ENCODE measurements around the gene MMP2.

Gene MMP2

GRCh38 chr16:55521792-55522191 is 42.8 kb downstream of the MMP2 start:
- no peak for DNase-seq

GRCh38 chr16:55526441-55526840 is 47.4 kb downstream of the MMP2 start:
- DNase-seq, result peak; percentile 43

- DNase-seq, result no peak
Observed at GRCh38 chr16:55527885-55528284, 48.9 kb downstream of the MMP2 start.

GRCh38 chr16:55529018-55529417 is 50.0 kb downstream of the MMP2 start:
- no peak for DNase-seq

GRCh38 chr16:55530316-55530856 is 51.4 kb downstream of the MMP2 start:
- no peak for DNase-seq

- no peak for DNase-seq
Observed at GRCh38 chr16:55532227-55532626, 53.2 kb downstream of the MMP2 start.

- no peak for DNase-seq
Observed at GRCh38 chr16:55534756-55535155, 55.8 kb downstream of the MMP2 start.

GRCh38 chr16:55539049-55539448 is 60.1 kb downstream of the MMP2 start:
- DNase-seq, result peak; percentile 65

- DNase-seq, result no peak
Observed at GRCh38 chr16:55539488-55539887, 60.5 kb downstream of the MMP2 start.

- DNase-seq, result no peak
Observed at GRCh38 chr16:55540221-55540620, 61.2 kb downstream of the MMP2 start.

GRCh38 chr16:55542459-55543082 is 63.6 kb downstream of the MMP2 start:
- peak; percentile 81 for DNase-seq

- peak; percentile 52 for DNase-seq
Observed at GRCh38 chr16:55543472-55543871, 64.5 kb downstream of the MMP2 start.

- DNase-seq, result peak; percentile 90
Observed at GRCh38 chr16:55552621-55553020, 73.6 kb downstream of the MMP2 start.

- peak; percentile 54 for DNase-seq
Observed at GRCh38 chr16:55555436-55555835, 76.4 kb downstream of the MMP2 start.

Data from fibroblast of upper back skin (primary cell).